C4-2B (cell line): Measurements from ENCODE around the gene SLFN12.

Experiments
- H3K27ac ChIP-seq: fragments of 450-650 bp; 2 replicates; pipeline ENCODE4 v1.5.1; 2017
- ZFX ChIP-seq: fragments of 450-650 bp; IDR thresholded peaks from 2 replicates; pipeline ENCODE4 v1.6.1; 2017
- TF ChIP-seq, protein P1 (sequence below): fragments of 450-650 bp; conservative IDR thresholded peaks from 2 replicates; pipeline ENCODE4 v1.5.1; 2017; ENCODE audit warnings: mild to moderate bottlenecking

Gene SLFN12

DNA sequence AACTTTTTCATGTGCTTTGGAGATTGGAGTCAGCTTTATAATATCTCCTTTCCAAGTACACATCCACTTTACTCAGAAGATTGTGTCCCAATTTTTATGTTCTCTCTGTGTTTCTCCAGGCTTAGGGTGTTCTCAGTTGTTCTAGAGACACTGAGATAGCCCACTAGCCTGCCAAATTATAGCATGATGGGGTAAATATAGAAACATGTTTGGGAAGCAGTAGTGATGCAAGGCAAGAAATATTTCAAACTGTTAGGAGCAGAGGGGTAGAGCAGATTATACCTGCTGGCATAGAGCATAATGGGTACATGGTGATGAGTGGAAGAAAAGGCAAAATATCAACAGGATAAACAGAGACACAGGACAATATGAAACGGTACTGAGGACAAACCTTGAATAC, 71.3 kb downstream of the SLFN12 start:
- TF ChIP-seq, protein P1, sequence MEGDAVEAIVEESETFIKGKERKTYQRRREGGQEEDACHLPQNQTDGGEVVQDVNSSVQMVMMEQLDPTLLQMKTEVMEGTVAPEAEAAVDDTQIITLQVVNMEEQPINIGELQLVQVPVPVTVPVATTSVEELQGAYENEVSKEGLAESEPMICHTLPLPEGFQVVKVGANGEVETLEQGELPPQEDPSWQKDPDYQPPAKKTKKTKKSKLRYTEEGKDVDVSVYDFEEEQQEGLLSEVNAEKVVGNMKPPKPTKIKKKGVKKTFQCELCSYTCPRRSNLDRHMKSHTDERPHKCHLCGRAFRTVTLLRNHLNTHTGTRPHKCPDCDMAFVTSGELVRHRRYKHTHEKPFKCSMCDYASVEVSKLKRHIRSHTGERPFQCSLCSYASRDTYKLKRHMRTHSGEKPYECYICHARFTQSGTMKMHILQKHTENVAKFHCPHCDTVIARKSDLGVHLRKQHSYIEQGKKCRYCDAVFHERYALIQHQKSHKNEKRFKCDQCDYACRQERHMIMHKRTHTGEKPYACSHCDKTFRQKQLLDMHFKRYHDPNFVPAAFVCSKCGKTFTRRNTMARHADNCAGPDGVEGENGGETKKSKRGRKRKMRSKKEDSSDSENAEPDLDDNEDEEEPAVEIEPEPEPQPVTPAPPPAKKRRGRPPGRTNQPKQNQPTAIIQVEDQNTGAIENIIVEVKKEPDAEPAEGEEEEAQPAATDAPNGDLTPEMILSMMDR: no peak
- TF ChIP-seq ZFX: no peak
- no peak overlapping the region for H3K27ac ChIP-seq
